ENCODE measurements around the gene MAN2C1. TPM values are rescaled to one million over a fixed set of nuclear protein-coding genes. Genes with fewer than 3 reads are reported as not detected.
A peak's percentile ranks its signal among the peaks of the same experiment; 100 is the strongest.

The MAN2C1 gene
- total and polyA plus RNA-seq, 9 of the 15 experiments (the other 6 are each of a cell fraction or from before 2014, with no cell fraction given): 2.0 to 141 (median 39.9) TPM

GRCh38 chr15:75335705-75336355, 32.6 kb downstream of the MAN2C1 start, which contains the start of gene COMMD4 (continued):
- TF ChIP-seq MED1 (CRISPR knock-in tag; IDR thresholded peaks at IDR 0.05; ENCODE audit: borderline replicate concordance): no peak
- no peak for TF ChIP-seq TEAD2 (tag; IDR thresholded peaks at IDR 0.05)
- no peak for TF ChIP-seq ZNF41 (CRISPR knock-in tag; conservative IDR thresholded peaks at IDR 0.05)
- TF ChIP-seq SMAD3 (CRISPR knock-in tag; conservative IDR thresholded peaks at IDR 0.05): no peak
- no peak for TF ChIP-seq KLF10 (CRISPR knock-in tag; IDR thresholded peaks at IDR 0.05)
- no peak for TF ChIP-seq RFX5 (IDR thresholded peaks at IDR 0.05; ENCODE audit: low read depth, low read length)
- peak; percentile 53 for TF ChIP-seq POLR2B (IDR thresholded peaks at IDR 0.05; ENCODE audit: low read depth, partially characterized antibody)
- peak; percentile 46 for TF ChIP-seq RBBP5 (IDR thresholded peaks at IDR 0.05; ENCODE audit: borderline replicate concordance, insufficient read depth, low read length, poor library complexity, severe bottlenecking)
- TF ChIP-seq DNMT1 (IDR thresholded peaks at IDR 0.05): no peak
- TF ChIP-seq ID3 (CRISPR knock-in tag; IDR thresholded peaks at IDR 0.05): no peak
- no peak for TF ChIP-seq ID3 (tag; IDR thresholded peaks at IDR 0.05)
- no peak for TF ChIP-seq BRD4 (IDR thresholded peaks at IDR 0.05)
- no peak for TF ChIP-seq THAP7 (CRISPR knock-in tag; IDR thresholded peaks at IDR 0.05)
- no peak for TF ChIP-seq ZC3H4 (CRISPR knock-in tag; IDR thresholded peaks at IDR 0.05; ENCODE audit: borderline replicate concordance)
- TF ChIP-seq MXD1 (CRISPR knock-in tag; IDR thresholded peaks at IDR 0.05; ENCODE audit: borderline replicate concordance, poor library complexity, severe bottlenecking): no peak
- TF ChIP-seq ZC3H8 (IDR thresholded peaks at IDR 0.05): no peak
- TF ChIP-seq TBP (optimal IDR thresholded peaks at IDR 0.05; ENCODE audit: low read depth, low read length): peak; percentile 44
- TF ChIP-seq POU5F1 (IDR thresholded peaks at IDR 0.05; ENCODE audit: borderline replicate concordance, low read depth, low read length, partially characterized antibody): no peak
- TF ChIP-seq RHOXF2B (CRISPR knock-in tag; conservative IDR thresholded peaks at IDR 0.05): no peak
- TF ChIP-seq NFE2L1 (tag; IDR thresholded peaks at IDR 0.05; ENCODE audit: borderline replicate concordance, low read depth): no peak
- TF ChIP-seq SAFB2 (IDR thresholded peaks at IDR 0.05; ENCODE audit: borderline replicate concordance, low read depth, low read length, severe bottlenecking): no peak
- no peak for TF ChIP-seq PTRF (tag; IDR thresholded peaks at IDR 0.05)
- TF ChIP-seq MTA3 (IDR thresholded peaks at IDR 0.05; ENCODE audit: borderline replicate concordance): peak; percentile 53; the same call in 1 of the 2 replicates
- TF ChIP-seq SIN3A (IDR thresholded peaks at IDR 0.05; ENCODE audit: borderline replicate concordance in 2 of 2, control insufficient read depth in 1 of 2, low read depth in 2 of 2, low read length in 2 of 2): peak; percentile 98 to 99
- TF ChIP-seq ZBTB12 (CRISPR knock-in tag; IDR thresholded peaks at IDR 0.05): no peak
